Activated T-cell treated with anti-CD3 and anti-CD28 coated beads for 24 hours (primary cell): ENCODE data around the gene RMDN2.

ENCODE experiments used
- DNase-seq: peaks from one replicate; pipeline ENCODE4 v3.0.0-alpha.2; 2020; ENCODE audit warnings: low read depth

Gene RMDN2

GRCh38 chr2:38039121-38039910, 114.2 kb downstream of the RMDN2 start:
- DNase-seq: no peak

GRCh38 chr2:38045811-38046210, 120.7 kb downstream of the RMDN2 start:
- no peak for DNase-seq

- DNase-seq: no peak
These were observed 131.1 kb downstream of the RMDN2 start for GRCh38 chr2:38056216-38056615.

- no peak for DNase-seq
These were observed 132.7 kb downstream of the RMDN2 start for GRCh38 chr2:38057651-38058410.

GRCh38 chr2:38060236-38061018, 135.3 kb downstream of the RMDN2 start:
- no peak for DNase-seq

GRCh38 chr2:38064801-38065501, 139.9 kb downstream of the RMDN2 start:
- DNase-seq: no peak

- no peak for DNase-seq
These were observed 140.5 kb downstream of the RMDN2 start for GRCh38 chr2:38065502-38066135.

GRCh38 chr2:38066421-38067115, 141.5 kb downstream of the RMDN2 start:
- no peak for DNase-seq
